Heart right ventricle (tissue), 16 donors: ENCODE data around the gene TMEM132D. TPM values are rescaled to one million over a fixed set of nuclear protein-coding genes. Genes with fewer than 3 reads are reported as not detected.

Source experiments
- ATAC-seq, 8 donors: fragments of 200-7000 bp; cut with Tn5 transposase; one replicate each; pipeline ENCODE4 v1.9.1; 2020; ENCODE audit warnings: mild to moderate bottlenecking in 8 of 8, moderate library complexity in 8 of 8, moderate number of reproducible peaks in 1 of 8
- DNase-seq, 2 donors: peaks; one replicate each; pipeline ENCODE4 v3.0.0-alpha.2; 2020
- H3K27ac ChIP-seq, 10 donors: fragments of 200-600 bp; sonication (generic) in 2 of 10; one replicate each; pipeline versions ENCODE4 v1.5.0 to v1.8.0; 2020 to 2022; ENCODE audit warnings: mild to moderate bottlenecking in 3 of 10
- H3K27me3 ChIP-seq, 7 donors: fragments of 200-600 bp; one replicate each; pipeline ENCODE4 v1.8.0; 2021 to 2022; ENCODE audit warnings: mild to moderate bottlenecking in 2 of 7
- H3K36me3 ChIP-seq, 9 donors: fragments of 200-600 bp; sonication (generic) in 1 of 9; one replicate each; pipeline versions ENCODE4 v1.5.0 to v1.8.0; 2020 to 2022; ENCODE audit warnings: mild to moderate bottlenecking in 2 of 9
- H3K4me1 ChIP-seq, 9 donors: fragments of 200-600 bp; sonication (generic) in 1 of 9; one replicate each; pipeline versions ENCODE4 v1.5.0 to v1.8.0; 2020 to 2022; ENCODE audit warnings: mild to moderate bottlenecking in 4 of 9
- H3K4me3 ChIP-seq, 10 donors: fragments of 200-600 bp; sonication (generic) in 2 of 10; one replicate each; pipeline versions ENCODE4 v1.5.0 to v1.8.0; 2020 to 2022; ENCODE audit warnings: mild to moderate bottlenecking in 7 of 10, moderate library complexity in 2 of 10
- H3K9me3 ChIP-seq, 11 donors: fragments of 200-600 bp in 10 of 11; sonication (generic) in 2 of 11; one replicate each; pipeline versions ENCODE4 v1.5.0 to v1.8.0; 2013 to 2022; ENCODE audit warnings: mild to moderate bottlenecking in 2 of 11, control low read depth in 1 of 11, moderate library complexity in 1 of 11
- WGBS, 2 donors: extraction: QIAGEN DNeasy Blood & Tissue Kit; methylation state at CpG; one replicate each; pipeline ENCODE4 v1.1.7; 2013; ENCODE audit warnings: inconsistent platforms in 1 of 2; 5-methylcytosine and 5-hydroxymethylcytosine counted together
- intact Hi-C, 10 donors: fragments of 100-400 bp; cut with DNase I; formaldehyde crosslinking; loops; one replicate each; pipeline versions ENCODE4 v1.11.1 to v1.14.2; 2022
- polyA plus RNA-seq, 2 donors: library from polyadenylated mRNA; stranded (reverse); fragments of 200-250 nt; gene quantifications; one replicate each; pipeline ENCODE4 v1.2.3, GENCODE V29; 2013
- total RNA-seq, 10 donors: library from RNA; stranded (reverse); fragmentation: NEBNext Ultra II Directional in 3 of 10; extraction: Animal tissue kit (Norgen Biotek cat#: 25700) in 3 of 10; gene quantifications; one replicate each; pipeline versions ENCODE4 v1.2.1 to v1.2.4, GENCODE V29; 2021 to 2023
- TF ChIP-seq, protein P1 (sequence below), 9 donors: fragments of 200-600 bp; sonication (generic) in 2 of 9; IDR thresholded peaks; one replicate each; pipeline versions ENCODE4 v1.5.0 to v1.8.0; 2021 to 2022; ENCODE audit warnings: antibody characterized with exemption in 9 of 9, mild to moderate bottlenecking in 5 of 9, moderate library complexity in 1 of 9
- donor health status: Arrhythmogenic right ventricular cardiomyopathy.
- donor health status: ischemic (EF 13 %, LVEDD 7.1; RV severe dilation, severe dysfunction).
- donor health status: healthy with polysubstance abuse.
- donor health status: DM: no; HTN: yes; CAD: no.
- donor health status: DM: no; HTN: no; CAD: no.
- donor health status: ischemic (EF 25% LVEDD 6.9; RV normal size, moderate dysfunction).
- donor health status: ischemic (EF 25% LVEDD 5.7; RV mildly dilated, moderate dysfunction).
- donor health status: healthy.
- donor health status: DM: yes; HTN: yes; CAD: no.
- donor health status: Ischemic cardiomyopathy.
- donor health status: ischemic (EF 35%, LVEDD 5.7; RV mildly dilated, moderate dysfunction).
- donor health status: nonischemic (EF 11% LVEDD 7.7; RV severe dilation, severe dysfunction).
- donor health status: DM: yes; HTN: yes; CAD: no.
- donor health status: PGD.
- donor health status: ischemic (EF 29% LVEDD 5.4; RV normal size, mild dysfunction).
- donor health status: nonischemic (EF 23%, LVEDD 6.1; RV moderate dilation, normal function).

TMEM132D gene
- total and polyA plus RNA-seq, 12 donors = not detected

DNA sequence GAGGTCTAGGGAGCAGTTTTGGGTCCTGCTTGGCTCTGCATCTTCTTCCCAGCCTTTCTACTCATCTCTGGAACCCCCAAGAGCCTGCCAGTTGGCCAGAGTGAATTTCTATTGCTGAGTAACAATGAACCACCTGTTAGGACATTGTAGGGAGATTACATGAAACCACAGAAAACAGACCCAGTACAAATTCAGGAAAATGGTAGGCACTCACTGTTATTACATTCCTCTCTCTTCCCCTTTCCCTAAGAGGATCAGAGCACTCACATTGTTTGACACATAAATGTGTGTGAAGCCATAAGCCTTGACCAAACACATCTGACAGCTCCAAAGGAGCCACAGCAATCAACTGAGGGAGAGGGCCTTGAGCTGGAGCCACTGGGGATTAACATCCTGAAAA lies 216.1 kb downstream of the TMEM132D start:
- Histone ChIP-seq H3K27ac (no peak overlapping the region), H3K4me3 (no peak overlapping the region), H3K9me3 (peaks cover 0 to 43% (median 4%) of the 10 kb centered on the region in 11 donors), H3K27me3 (no peaks in the 10 kb centered on the region), H3K4me1 (no peaks in the 10 kb centered on the region), H3K36me3 (no peaks in the 10 kb centered on the region)
- TF ChIP-seq, protein P1, sequence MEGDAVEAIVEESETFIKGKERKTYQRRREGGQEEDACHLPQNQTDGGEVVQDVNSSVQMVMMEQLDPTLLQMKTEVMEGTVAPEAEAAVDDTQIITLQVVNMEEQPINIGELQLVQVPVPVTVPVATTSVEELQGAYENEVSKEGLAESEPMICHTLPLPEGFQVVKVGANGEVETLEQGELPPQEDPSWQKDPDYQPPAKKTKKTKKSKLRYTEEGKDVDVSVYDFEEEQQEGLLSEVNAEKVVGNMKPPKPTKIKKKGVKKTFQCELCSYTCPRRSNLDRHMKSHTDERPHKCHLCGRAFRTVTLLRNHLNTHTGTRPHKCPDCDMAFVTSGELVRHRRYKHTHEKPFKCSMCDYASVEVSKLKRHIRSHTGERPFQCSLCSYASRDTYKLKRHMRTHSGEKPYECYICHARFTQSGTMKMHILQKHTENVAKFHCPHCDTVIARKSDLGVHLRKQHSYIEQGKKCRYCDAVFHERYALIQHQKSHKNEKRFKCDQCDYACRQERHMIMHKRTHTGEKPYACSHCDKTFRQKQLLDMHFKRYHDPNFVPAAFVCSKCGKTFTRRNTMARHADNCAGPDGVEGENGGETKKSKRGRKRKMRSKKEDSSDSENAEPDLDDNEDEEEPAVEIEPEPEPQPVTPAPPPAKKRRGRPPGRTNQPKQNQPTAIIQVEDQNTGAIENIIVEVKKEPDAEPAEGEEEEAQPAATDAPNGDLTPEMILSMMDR (IDR thresholded peaks at IDR 0.05) = no peak
- intact Hi-C loops = no loop called here
- no peak for ATAC-seq
- DNase-seq = no peak

- intact Hi-C loops = no loop called here
- Histone ChIP-seq H3K4me3 (no peak overlapping the region), H3K36me3 (no peaks in the 10 kb centered on the region), H3K27me3 (no peaks in the 10 kb centered on the region), H3K4me1 (no peaks in the 10 kb centered on the region), H3K27ac (no peak overlapping the region), H3K9me3 (peaks cover 0 to 85% (median 7%) of the 10 kb centered on the region in 11 donors)
- 50 to 58% methylated on average over 2 of the region's 2 CpGs for WGBS, 2 donors
- no peak for ATAC-seq
- no peak for DNase-seq
- TF ChIP-seq, protein P1 (IDR thresholded peaks at IDR 0.05) = no peak
These were observed 222.0 kb downstream of the TMEM132D start for GRCh38 chr12:129681830-129682229.

DNA sequence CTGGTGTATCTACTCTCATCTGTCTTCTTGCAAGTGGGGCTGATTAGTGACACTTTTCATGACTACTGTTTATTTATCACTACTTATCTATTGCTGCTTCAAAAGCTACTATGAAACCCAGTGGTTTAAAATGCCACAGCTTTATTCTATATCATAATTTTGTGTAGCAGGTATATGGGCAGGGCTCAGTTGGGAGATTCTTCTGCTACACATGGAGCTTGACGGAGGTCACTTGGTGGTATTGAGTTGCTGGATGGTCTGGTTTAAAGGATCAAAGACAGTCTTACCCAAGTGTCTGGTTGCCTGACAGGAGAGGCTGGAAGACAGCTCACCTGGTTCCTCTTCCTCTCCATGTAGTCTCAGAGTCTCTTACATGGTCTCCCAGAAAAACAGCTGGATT lies 222.7 kb downstream of the TMEM132D start:
- Histone ChIP-seq H3K36me3 (no peaks in the 10 kb centered on the region), H3K4me3 (no peak overlapping the region), H3K27me3 (no peaks in the 10 kb centered on the region), H3K9me3 (peaks cover 0 to 87% (median 7%) of the 10 kb centered on the region in 11 donors), H3K4me1 (no peaks in the 10 kb centered on the region), H3K27ac (no peak overlapping the region)
- DNase-seq (no peak), ATAC-seq (no peak)
- intact Hi-C loops = no loop called here
- WGBS, 2 donors = 79 to 83% methylated on average over 1 of the region's 1 CpG
- TF ChIP-seq, protein P1 (IDR thresholded peaks at IDR 0.05) = no peak

- ATAC-seq (no peak), DNase-seq (no peak)
- Histone ChIP-seq H3K27me3 (no peaks in the 10 kb centered on the region), H3K27ac (no peak overlapping the region), H3K36me3 (no peaks in the 10 kb centered on the region), H3K4me1 (no peaks in the 10 kb centered on the region), H3K9me3 (peaks cover 0 to 41% (median 6%) of the 10 kb centered on the region in 11 donors), H3K4me3 (no peak overlapping the region)
- 81 to 87% methylated on average over 7 of the region's 7 CpGs for WGBS, 2 donors
- intact Hi-C loops = no loop called here
- TF ChIP-seq, protein P1 (IDR thresholded peaks at IDR 0.05) = no peak
These were observed 227.4 kb downstream of the TMEM132D start for GRCh38 chr12:129676411-129676810.
